Glomerular visceral epithelial cell (primary cell): ENCODE results near the gene TSHZ2.

Experiments used
- DNase-seq: peaks from one replicate; pipeline ENCODE4 v3.0.0-alpha.2; 2016; ENCODE audit errors: extremely low spot score

Gene TSHZ2

DNA sequence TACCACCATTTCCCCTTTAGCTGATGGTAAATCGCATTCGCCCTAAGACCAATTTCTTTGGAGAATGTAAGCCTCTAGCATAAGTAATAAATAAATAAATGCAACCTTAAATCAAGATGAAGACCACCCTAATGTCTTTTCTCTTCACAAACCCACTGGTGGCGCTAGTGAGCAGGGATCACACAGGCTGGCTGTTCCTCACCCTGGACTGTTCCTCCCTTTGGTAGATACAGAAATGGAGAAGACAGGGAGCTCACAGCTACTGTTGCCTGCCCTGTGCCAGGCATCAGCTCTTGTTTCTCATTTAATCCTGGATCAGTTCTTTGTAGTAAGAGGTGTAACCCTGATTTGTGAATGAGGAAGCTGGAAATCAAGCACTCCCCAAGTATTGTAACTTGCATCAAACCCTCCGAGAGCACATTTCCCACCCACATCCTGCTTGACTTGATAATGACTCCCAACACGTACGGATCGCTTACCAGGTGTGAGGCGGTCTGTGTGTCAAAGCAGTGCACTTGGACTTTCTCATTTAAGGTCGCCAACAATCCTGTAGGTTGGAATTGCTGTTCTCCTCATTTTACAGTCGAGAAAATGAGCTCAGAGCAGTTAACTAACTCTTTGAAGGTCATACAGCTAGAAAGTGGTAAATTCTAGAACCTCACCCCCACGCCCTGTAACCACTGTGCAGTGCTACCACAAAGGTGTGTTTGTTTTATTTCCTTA lies 236.1 kb downstream of the TSHZ2 start:
- no peak for DNase-seq

DNA sequence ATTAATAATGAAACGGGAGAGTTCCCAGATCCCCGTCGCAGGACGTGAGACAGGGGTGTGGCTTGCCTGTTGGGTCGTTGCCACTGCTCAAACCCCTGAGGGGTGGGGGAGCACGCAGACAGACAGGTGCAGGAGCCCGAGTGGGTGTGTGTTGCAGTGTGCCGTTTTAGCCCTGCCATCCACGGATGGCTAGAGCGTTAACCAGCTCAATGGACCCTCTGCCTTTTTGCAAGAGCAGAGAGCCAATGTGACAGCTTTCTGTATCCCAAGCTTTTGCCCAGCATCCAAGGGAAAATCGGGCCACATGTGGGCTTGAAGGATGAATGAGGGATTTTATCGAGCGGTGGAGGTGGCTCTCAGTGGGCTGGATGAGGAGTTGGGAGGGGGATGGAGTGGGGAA lies 237.9 kb downstream of the TSHZ2 start:
- no peak for DNase-seq

DNA sequence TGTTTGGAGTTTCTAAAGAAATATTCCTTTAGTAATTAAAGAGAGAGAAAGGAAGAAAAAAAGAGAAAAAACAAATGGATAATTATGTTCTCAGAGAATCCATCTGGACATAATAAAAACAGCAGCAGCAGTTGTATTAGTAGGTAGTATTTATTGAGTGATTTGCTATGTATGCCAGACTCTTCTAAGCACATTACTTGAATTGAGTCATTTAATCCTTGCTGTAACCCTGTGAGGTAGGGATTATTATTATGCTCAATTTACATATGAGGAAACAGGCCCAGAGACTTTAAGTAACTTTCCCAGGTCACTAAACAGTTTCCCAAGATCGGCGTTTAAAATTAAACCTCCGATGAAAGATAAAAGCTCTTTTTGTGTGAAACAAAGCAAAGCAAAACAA lies 238.8 kb downstream of the TSHZ2 start:
- DNase-seq, result no peak

DNA sequence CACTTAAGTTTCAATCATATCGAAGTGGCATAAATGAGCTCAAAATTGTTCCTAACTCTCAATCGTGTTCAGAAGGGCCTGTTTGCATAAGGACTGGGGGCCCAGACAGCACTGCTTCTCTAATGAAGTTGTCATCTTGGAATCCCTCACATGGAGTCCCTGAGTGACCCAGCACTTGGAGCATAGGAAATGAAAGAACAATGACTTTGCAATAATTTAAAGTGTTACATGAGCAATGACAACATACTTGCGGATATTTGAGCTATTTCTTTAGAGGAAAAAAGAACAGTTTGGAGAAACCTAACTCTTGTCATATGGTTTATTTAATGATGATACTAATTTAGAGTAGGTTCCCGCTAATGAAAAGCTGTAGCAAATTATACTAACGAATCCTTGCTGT lies 239.9 kb downstream of the TSHZ2 start:
- no peak for DNase-seq

DNA sequence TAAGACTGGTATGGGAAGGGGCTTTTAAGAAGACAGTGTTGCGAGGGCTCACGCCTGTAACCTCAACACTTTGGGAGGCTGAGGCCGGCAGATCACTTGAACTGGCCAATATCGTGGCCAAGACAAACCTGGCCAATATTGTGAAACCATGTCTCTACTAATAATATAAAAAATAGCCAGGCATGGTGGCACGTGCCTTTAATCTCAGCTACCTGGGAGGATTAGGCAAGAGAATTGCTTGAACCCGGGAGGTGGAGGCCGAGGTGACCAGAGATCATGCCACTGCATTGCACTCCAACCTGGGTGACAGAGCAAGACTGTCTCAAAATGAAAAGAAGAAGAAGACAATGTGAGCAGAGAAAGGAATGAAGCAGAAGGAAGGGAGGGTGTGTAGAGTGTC lies 242.2 kb downstream of the TSHZ2 start:
- DNase-seq, result no peak

DNA sequence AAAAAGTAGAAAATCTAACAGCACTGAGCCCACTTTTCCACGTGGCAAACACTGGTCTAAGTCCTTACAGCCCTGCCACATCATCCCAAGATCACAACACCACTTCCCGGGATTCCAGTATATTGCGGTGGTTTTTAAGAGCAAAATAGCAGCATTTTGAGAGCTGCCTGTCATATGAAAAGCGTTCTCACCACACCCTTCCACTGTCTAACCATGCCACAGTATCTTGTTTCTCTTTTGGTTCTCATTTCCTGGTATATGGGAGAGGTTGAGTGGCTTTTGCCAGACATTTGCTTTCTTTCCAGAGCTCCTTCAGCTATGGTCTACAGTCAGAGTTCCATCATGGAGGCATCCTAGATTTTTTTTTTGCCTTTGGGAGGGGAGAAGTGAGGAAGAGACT lies 243.0 kb downstream of the TSHZ2 start:
- no peak for DNase-seq

DNA sequence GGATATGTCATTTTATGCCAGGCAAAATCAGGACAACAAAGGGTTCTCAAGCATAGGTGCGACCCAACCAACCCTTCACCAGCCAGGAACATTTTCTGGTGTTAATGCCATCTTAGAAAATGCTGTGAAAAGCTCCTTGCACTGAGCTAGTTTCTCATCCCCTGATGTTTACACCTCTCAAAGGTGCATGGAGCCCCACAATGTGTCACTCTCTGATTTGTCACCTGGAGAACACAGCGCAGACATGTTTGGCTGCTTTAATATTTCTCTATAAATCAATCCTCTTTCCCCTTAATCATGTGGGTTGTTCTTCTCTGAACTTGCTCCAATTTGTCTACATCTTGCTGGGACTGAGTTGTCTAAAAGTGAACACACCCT lies 244.3 kb downstream of the TSHZ2 start:
- DNase-seq, result no peak

DNA sequence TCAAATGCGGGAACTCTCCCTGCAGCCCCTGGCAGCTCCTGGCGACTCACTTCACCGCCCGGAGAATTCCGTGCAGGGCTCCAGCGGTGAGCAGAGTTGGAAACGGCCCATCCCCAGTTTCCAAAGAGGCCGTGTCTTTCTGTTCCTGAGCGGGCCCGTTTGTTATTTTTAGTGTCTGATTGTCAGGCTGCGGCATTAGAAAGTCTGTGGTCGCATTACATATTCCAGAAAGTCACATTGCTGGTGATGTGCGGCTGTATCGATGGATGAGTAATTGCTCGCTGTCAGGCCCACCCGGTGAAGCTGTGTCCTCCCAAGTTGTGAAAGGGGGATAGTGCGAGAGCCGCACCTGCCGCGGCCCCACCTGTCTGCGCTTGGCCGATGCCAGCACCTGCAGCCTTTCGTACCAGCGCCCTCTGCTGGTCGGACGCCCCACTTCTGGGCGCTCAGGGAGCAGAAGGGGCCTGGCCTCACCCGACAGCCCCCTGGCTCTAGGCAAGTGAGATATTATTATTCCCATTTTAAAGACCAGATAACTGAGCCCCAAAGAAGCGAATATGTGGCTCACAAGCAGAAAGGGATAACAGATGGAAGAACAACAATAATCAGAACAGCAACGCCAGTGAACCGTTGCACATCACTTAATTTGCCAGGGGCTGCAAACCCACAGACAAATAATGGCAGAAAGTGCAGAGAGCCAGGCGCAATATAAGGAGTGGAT lies 244.9 kb downstream of the TSHZ2 start:
- peak; percentile 30 for DNase-seq

DNA sequence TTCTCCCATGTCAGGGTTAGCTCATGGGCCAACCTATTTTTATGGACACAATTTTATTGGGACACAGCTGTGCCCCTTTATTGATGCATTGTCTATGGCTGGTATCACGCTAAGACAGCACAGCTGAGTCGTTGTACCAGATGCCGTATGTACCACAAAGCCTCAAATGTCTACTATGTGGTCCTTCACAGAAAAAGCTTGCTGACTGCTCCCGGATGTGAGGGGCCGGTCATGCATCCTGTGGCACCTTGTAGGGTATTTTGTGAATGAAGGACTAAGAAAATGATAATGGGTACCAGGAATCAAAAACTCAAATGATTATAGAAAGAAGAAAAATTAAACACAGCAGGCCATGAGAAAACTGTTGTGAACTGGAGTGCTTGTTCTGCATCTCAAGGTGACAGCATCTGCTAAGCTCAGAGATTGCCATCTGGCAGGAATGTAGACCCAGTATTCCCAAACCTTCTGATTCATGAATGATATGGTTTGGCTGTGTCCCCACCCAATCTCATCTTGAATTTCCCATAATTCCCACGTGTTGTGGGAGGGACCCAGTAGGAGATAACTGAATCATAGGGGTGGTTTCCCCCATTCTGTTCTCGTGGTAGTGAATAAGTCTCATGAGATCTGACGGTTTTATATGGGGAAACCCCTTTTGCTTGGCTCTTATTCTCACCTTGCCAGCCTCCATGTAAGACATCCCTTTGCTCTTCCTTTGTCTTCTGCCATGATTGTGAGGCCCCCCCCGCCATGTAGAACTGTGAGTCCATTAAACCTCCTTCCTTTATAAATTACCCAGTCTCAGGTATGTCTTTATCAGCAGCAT lies 248.5 kb downstream of the TSHZ2 start:
- DNase-seq, result no peak

DNA sequence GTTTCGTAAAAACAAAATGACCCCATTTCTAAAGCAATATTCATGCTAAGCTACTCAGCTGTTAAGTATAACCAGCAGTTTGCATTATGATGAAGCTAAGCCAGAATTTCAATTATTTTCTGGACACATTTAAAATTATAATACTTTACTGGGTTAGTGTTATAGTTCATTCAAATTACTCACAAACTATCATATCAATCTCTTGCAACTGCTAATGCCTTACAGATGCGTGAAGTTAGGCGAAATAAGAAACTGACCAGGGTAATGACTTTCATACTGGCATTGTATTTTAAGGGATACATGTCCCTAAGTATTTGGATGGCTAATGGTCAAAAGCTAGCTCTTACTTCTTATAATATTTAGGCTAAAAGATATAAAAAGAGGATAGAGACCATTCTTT lies 249.6 kb downstream of the TSHZ2 start:
- no peak for DNase-seq

DNA sequence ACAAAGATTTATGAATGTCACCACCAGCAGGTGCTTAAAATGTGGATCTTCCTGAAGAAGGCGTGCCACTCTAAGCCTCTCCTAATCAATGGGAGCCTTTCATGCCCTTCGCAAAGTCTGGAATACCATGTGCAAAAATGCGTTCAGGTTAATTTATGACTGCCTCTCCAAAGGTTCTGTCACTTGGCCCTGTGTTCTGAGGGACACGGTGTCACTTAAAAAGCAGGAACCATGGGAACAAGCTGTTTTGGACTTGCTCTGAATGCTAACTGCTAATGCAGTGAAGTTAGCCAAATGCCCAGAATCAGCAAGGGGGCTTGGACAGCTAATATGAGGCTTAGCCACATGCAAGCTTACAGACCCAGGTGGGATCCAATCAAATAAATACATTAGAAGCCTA lies 250.3 kb downstream of the TSHZ2 start:
- no peak for DNase-seq

DNA sequence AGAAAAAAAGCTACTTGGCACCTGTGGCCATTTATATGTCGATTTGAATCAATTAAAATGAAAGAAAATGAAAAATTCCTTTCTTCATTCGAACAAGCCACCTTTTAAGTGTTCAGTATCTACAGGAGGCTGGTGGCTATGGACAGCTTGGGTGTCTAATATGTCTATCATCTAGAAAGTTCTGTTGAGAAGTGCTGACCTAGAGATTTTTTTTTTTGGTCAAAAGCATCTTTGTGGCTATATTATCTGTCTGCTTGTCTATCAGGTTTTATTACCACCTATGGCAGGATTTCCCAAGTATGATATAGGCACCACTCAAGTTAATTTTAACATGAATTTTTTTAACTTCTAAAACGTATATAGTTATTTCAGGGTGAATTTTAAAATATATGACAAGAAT lies 250.8 kb downstream of the TSHZ2 start:
- DNase-seq, result no peak

DNA sequence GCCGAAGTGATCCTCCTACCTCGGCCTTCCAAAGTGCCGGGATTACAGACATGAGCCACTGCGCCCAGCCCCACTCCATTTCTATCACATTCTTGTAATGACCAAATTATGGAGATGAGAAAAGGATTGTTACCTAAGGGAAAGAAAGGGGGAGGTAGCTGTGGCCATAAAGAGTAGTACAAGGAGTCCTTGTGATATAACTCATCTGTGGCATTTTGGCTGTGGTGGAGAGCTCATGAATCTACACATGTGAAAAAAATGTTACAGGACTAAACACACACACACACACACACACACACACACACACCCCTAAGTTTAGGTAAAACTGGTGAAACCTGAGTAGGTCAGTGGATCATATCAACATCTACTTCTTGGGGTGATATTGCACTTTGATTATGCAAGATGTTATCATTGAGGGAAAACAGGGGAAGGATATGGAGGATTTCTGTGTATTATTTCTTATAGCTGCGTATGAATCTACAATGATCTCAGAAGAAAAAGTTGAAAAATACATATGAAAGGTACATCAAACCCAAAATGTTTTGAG lies 251.5 kb downstream of the TSHZ2 start:
- DNase-seq, result no peak

DNA sequence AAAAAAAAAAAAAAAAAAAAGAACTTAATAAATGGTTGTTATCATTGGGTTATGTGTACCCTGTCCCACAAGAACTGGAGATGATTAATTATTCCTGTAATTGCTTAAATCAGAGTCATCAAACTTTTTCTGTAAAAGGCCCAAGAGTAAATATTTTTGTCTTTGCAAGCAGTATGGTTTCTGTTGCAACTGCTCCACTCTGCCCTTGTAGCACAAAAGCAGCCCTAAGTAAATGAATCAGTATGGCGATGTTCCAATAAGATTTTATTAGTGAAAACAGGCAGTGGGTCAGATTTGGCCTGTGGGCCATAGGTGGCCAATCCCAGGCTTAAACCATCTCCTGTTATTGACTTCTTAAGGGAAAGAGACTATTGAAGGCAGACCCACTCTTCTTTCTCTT lies 252.7 kb downstream of the TSHZ2 start:
- no peak for DNase-seq

DNA sequence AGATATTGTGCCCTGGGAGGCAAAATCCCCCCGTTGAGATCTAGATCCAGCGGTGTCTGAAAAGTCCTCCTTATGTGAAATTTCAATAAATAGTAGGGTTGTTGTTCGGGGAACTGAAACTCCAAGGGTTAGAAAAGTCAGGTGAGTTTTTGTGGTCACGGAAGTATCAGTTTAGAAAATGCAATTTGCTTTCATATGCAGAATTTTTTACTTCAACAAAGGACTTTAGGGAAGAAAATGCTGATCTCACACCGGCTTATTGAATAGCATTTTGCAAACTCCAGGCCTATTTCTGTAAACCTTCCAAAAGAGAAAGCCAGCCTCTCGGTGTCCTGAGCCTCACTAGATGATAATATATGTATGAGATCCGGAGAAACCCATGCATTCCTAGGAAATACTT lies 254.7 kb downstream of the TSHZ2 start:
- no peak for DNase-seq

DNA sequence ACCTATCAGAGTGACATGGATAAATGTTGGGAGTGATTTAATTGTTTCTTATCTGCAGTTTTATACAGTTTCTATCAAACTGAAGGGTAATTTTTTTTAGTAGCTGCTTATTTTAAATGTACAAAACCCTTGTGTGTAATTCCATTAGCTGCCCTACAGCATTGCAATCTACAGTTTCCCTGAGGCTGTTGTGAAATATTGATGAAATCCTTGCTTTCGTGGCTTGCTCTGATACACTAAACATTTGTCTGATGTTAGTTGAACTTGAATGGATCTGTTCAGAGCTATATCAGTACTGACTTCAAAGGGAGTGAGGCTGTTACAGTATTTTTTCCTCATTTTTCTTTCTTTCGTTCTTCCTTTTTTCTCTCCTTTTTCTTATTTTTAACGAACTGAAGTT lies 255.4 kb downstream of the TSHZ2 start:
- no peak for DNase-seq

DNA sequence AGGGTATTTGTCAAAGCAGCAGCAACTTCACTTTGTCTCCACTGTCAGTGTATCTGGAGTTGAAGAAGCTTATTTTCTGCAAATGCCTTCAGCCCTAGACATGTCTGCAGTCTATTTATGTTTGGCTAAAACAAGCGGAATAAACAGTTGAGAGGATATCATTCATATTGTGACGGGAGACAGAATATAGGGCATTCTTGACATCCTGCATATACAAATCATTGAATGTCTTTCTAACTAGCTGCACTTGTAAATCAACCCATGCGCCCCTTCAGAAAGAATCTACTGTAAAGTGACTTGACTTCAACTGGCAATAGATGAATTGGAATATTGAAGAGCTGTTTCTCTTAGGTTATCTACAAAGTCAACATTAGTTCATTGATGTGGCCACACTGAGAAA lies 258.9 kb downstream of the TSHZ2 start:
- DNase-seq, result no peak

DNA sequence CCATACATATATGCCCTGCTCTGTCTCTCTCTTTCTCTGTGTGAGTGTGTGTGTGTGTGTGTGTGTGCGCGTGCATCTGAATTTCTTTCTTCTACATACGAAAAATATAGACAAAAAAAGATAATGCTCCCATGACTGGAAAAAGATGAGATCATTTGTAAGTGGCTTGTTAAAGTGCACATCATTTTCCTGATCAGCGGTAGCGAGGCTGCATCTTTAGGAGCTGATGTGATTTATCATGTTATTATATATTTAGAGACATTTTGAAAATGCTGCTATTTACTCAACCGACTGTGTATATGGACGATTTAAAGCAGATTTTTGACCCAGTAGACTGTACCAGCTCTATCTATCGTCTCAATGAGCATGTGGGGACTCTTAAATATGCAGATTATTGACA lies 265.3 kb downstream of the TSHZ2 start:
- DNase-seq, result no peak

DNA sequence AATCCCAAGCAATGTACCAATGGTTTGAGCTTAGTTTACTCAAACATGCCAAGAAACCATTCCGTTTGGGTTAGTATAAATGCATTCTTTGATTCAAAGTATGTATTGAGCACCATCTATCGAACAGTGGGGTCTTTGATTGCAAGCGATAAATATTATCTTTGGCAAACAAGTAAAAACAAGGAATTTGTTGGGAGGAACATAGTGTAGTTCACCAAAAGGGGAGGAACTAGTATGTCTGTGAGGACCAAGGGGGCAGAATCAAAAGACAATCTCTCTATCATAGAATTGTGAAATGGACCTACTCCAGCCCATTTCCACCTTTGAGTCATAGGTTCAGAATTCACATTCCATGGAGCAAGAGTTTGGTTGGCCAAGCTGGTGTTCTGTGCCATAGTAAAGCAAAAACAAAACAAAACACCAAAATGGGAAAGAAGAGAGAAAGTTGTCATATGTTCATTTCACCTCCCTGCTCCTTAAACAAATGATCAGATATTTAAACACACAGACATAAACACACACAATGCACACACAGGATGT lies 266.0 kb downstream of the TSHZ2 start:
- no peak for DNase-seq

DNA sequence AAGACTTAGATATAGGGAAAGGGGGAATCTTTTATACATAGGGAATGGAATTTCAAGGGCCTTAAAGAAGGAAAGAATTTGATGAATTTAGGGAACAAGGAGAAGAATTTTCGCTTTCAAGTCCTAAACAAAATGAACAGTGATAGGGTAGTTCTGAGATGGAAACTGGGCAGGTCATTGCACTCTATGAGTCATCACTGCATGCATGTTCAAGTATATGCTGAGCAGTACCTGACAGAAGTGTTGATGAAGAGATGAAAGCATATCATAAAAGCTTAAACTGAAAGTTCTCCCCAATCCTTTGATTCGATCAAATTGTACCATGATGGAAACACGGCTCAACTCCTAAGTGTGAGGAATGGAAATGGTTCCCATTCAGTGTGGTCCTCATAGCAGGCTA lies 271.0 kb downstream of the TSHZ2 start:
- DNase-seq, result no peak

DNA sequence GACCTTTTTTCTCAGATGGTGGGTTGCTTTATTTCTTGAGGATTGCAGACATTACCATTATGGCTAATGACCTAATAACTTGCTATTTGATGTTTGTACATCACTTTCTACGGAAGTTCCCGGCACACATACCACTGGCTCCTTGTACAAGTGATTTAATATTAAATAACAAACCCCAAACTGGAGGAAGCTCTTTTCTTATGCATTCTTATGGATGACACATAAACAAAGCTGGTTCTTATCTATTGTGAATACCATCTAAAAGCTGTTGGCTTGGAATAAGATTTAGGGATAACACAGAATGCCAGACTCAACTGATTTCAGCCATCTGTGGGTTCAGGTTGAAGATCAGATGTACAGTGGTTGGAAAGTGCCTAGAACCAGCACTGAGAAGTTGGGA lies 272.6 kb downstream of the TSHZ2 start:
- no peak for DNase-seq

DNA sequence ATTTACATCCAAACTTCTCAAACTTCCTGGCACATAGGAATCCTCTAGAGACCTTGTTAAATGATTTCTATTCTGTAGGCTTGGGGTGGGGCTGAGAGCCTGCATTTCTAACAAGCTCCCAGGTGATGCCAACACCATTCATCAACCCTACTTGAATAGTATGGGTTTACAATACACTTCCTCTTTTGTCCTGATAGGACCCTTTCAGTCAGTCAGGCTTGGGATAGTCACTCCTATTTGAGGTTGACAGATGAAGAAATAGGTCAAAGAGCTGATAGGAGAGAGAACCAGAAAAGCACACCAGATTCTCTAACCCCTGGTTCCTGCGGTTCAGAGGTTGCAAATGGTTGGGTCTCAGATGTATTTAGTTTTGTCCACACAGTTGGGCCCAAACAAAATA lies 273.4 kb downstream of the TSHZ2 start:
- no peak for DNase-seq
